Keratinocyte (primary cell): ENCODE results near the gene TOM1L2. TPM values are rescaled to one million over a fixed set of nuclear protein-coding genes. Genes with fewer than 3 reads are reported as not detected.

ENCODE experiments used
- DNase-seq: peaks from one replicate; pipeline ENCODE4 v3.0.0-alpha.2; 2011; ENCODE audit warnings: low read depth, missing footprints, low spot score
- FAIRE-seq: peaks from 2 replicates; lab custom pipeline; 2011; peaks lifted over from hg19 to GRCh38; lab: Jason Lieb, UNC
- H2AFZ ChIP-seq: 2 replicates; pipeline ENCODE4 v1.6.0; 2012; ENCODE audit warnings: low read length, control low read depth, inconsistent platforms; ENCODE audit not compliant: control insufficient read depth
- H3K27ac ChIP-seq: 2 replicates; pipeline ENCODE4 v1.5.1; 2011; ENCODE audit warnings: low read length; ENCODE audit not compliant: control insufficient read depth, insufficient read depth
- H3K27me3 ChIP-seq: 3 replicates; pipeline ENCODE4 v1.6.0; 2011; ENCODE audit warnings: low read length; ENCODE audit not compliant: control insufficient read depth, insufficient read depth; ENCODE audit errors: extremely low read depth
- H3K36me3 ChIP-seq, 2 experiments: 2 replicates in 1 of 2; 3 replicates in 1 of 2; pipeline ENCODE4 v1.5.1; 2011; ENCODE audit warnings: low read length in 2 of 2, mild to moderate bottlenecking in 1 of 2; ENCODE audit not compliant: control insufficient read depth in 2 of 2, insufficient read depth in 2 of 2; ENCODE audit errors: extremely low read depth in 1 of 2
- H3K4me1 ChIP-seq: 3 replicates; pipeline ENCODE4 v1.5.1; 2011; ENCODE audit warnings: low read length; ENCODE audit not compliant: control insufficient read depth, insufficient read depth; ENCODE audit errors: extremely low read depth
- H3K4me2 ChIP-seq: 3 replicates; pipeline ENCODE4 v1.6.0; 2011; ENCODE audit warnings: low read depth, low read length; ENCODE audit not compliant: control insufficient read depth, insufficient read depth; ENCODE audit errors: extremely low read depth
- H3K4me3 ChIP-seq, 3 experiments: fragments of 200-600 bp in 1 of 3; sonication (generic) in 1 of 3; 2 replicates in 2 of 3; 3 replicates in 1 of 3; pipeline ENCODE4 v1.5.1; 2011 to 2016; ENCODE audit warnings: low read length in 3 of 3, mild to moderate bottlenecking in 3 of 3, control low read depth in 2 of 3, inconsistent platforms in 1 of 3, low read depth in 1 of 3, mixed read lengths in 1 of 3, mixed run types in 1 of 3, moderate library complexity in 1 of 3; ENCODE audit not compliant: control insufficient read depth in 2 of 3, insufficient read depth in 2 of 3; ENCODE audit errors: extremely low read depth in 1 of 3
- H3K79me2 ChIP-seq: 2 replicates; pipeline ENCODE4 v1.6.0; 2012; ENCODE audit warnings: low read length; ENCODE audit not compliant: control insufficient read depth, insufficient read depth
- H3K9ac ChIP-seq: 3 replicates; pipeline ENCODE4 v1.6.0; 2011; ENCODE audit warnings: low read length; ENCODE audit not compliant: control insufficient read depth, insufficient read depth; ENCODE audit errors: extremely low read depth
- H3K9me1 ChIP-seq: 3 replicates; pipeline ENCODE4 v1.6.0; 2011; ENCODE audit warnings: low read length; ENCODE audit not compliant: control insufficient read depth, insufficient read depth; ENCODE audit errors: extremely low read depth
- H3K9me3 ChIP-seq: 2 replicates; pipeline ENCODE4 v1.5.1; 2012; ENCODE audit warnings: low read depth, low read length; ENCODE audit not compliant: control insufficient read depth
- H4K20me1 ChIP-seq: 3 replicates; pipeline ENCODE4 v1.6.0; 2011; ENCODE audit warnings: low read length; ENCODE audit not compliant: control insufficient read depth, insufficient read depth; ENCODE audit errors: extremely low read depth
- EZH2 ChIP-seq: IDR thresholded peaks from one replicate; pipeline ENCODE4 v1.6.1; 2012; ENCODE audit warnings: inconsistent platforms, mild to moderate bottlenecking, low read length, moderate library complexity
- dilution Hi-C: fragments of 300-500 bp; cut with MboI; formaldehyde crosslinking; loops from one replicate; pipeline ENCODE4 v1.7.0; 2020; ENCODE audit warnings: low sequenced_read_pairs; ENCODE audit not compliant: extremely low pct_ligation_motif_present
- polyA plus RNA-seq, 5 experiments: library from polyadenylated mRNA; depleted of rRNA in 3 of 5; stranded (reverse) in 3 of 5; stranded (forward) in 1 of 5; unstranded in 1 of 5; fragments of >200 nt; gene quantifications; 1 replicate in 1 of 5; 2 replicates in 3 of 5; 3 replicates in 1 of 5; pipeline versions ENCODE4 v1.2.1 to v1.2.3, GENCODE V29; 2011 to 2012; ENCODE audit warnings: missing spikeins in 2 of 5, low read depth in 1 of 5, low replicate concordance in 1 of 5
- TF ChIP-seq, protein P1 (sequence below), 3 experiments: IDR thresholded peaks in 1 of 3; conservative IDR thresholded peaks in 1 of 3; optimal IDR thresholded peaks in 1 of 3; 2 replicates in 2 of 3; 3 replicates in 1 of 3; pipeline versions ENCODE3 to v1.5.1; 2011; ENCODE audit warnings: low read length in 3 of 3, mild to moderate bottlenecking in 3 of 3, moderate library complexity in 2 of 3, control low read depth in 1 of 3, inconsistent platforms in 1 of 3; ENCODE audit not compliant: insufficient read depth in 2 of 3; ENCODE audit errors: extremely low read depth in 1 of 3

The TOM1L2 gene
- polyA plus RNA-seq, 1 donor (not counting 4 experiments of a cell fraction or from before 2014, with no cell fraction given): 36.3 TPM

DNA sequence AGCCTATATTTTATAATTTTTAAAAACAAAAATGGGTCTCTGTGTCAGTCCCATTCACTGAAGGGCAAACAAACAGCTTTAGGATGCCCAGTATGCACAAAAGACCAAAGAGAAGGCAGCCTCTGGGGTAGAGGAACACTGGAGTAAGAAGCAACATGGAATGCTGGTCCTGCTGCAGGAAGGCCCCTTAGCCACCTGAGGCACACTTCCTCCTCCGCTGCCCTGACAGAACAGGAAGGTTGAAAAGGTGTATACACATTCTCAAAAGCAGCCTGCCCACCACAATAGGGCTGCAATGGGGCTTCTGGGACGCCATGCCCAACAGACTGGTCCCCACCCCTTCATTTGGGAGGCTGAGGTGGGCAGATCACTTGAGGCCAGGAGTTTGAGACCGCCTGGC is 19.5 kb downstream of the TOM1L2 start:
- no peak overlapping the region for H3K9ac ChIP-seq
- H3K4me1 ChIP-seq: peaks cover 42% of the 10 kb centered on the region
- TF ChIP-seq, protein P1, sequence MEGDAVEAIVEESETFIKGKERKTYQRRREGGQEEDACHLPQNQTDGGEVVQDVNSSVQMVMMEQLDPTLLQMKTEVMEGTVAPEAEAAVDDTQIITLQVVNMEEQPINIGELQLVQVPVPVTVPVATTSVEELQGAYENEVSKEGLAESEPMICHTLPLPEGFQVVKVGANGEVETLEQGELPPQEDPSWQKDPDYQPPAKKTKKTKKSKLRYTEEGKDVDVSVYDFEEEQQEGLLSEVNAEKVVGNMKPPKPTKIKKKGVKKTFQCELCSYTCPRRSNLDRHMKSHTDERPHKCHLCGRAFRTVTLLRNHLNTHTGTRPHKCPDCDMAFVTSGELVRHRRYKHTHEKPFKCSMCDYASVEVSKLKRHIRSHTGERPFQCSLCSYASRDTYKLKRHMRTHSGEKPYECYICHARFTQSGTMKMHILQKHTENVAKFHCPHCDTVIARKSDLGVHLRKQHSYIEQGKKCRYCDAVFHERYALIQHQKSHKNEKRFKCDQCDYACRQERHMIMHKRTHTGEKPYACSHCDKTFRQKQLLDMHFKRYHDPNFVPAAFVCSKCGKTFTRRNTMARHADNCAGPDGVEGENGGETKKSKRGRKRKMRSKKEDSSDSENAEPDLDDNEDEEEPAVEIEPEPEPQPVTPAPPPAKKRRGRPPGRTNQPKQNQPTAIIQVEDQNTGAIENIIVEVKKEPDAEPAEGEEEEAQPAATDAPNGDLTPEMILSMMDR (optimal IDR thresholded peaks at IDR 0.05 in 1 of 3, IDR thresholded peaks at IDR 0.05 in 1 of 3, conservative IDR thresholded peaks at IDR 0.05 in 1 of 3; ENCODE audit: extremely low read depth in 1 of 3, insufficient read depth in 2 of 3, low read length in 3 of 3): peak in 1 of 3 experiments; percentile 13
- TF ChIP-seq EZH2: no peak
- no peak overlapping the region for H3K27ac ChIP-seq
- no peaks in the 10 kb centered on the region for H4K20me1 ChIP-seq
- no peak for FAIRE-seq
- peaks cover 66% of the 10 kb centered on the region for H3K79me2 ChIP-seq
- peaks cover 9 to 10% of the 10 kb centered on the region in 2 experiments for H3K36me3 ChIP-seq
- no peaks in the 10 kb centered on the region for H3K27me3 ChIP-seq
- dilution Hi-C loops: no loop called here
- no peak for DNase-seq
- no peak overlapping the region for H3K4me3 ChIP-seq
- H3K9me3 ChIP-seq: no peaks in the 10 kb centered on the region
- no peak overlapping the region for H3K4me2 ChIP-seq
- no peaks in the 10 kb centered on the region for H3K9me1 ChIP-seq
- H2AFZ ChIP-seq: no peak overlapping the region

DNA sequence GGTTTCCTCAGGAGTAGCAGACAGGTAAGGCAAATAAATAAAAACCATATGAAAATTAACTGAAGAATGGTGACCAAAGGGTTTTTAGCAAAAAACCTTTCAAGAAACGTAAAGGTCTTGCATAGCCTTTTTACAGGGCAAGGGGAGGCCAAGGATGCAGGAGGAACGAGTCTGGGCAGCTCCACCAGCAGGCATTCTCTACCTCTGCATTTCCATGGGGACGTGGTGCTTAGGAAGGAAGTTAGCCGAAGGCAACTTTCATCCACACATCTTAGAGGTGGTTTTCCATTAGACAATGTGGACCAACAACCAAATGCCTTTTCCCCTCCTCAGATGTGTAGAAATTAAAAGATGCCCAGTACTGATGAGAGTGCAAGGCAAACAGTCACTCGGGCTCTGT is 20.7 kb downstream of the TOM1L2 start:
- Histone ChIP-seq H3K4me1 (peaks cover 38% of the 10 kb centered on the region), H3K27me3 (no peaks in the 10 kb centered on the region), H2AFZ (no peak overlapping the region), H3K27ac (peak overlapping the region; percentile 47), H3K9me3 (no peaks in the 10 kb centered on the region), H3K4me2 (peak overlapping the region; percentile 47), H4K20me1 (no peaks in the 10 kb centered on the region), H3K9me1 (no peaks in the 10 kb centered on the region), H3K79me2 (peaks cover 67% of the 10 kb centered on the region), H3K9ac (no peak overlapping the region), H3K4me3 (no peak overlapping the region), H3K36me3 (peaks cover 9 to 10% of the 10 kb centered on the region in 2 experiments)
- DNase-seq (no peak), FAIRE-seq (peak; percentile 97)
- TF ChIP-seq, protein P1 (optimal IDR thresholded peaks at IDR 0.05 in 1 of 3, IDR thresholded peaks at IDR 0.05 in 1 of 3, conservative IDR thresholded peaks at IDR 0.05 in 1 of 3; ENCODE audit: extremely low read depth in 1 of 3, insufficient read depth in 2 of 3, low read length in 3 of 3): peak in 1 of 3 experiments; percentile 28
- TF ChIP-seq EZH2: no peak
- dilution Hi-C loops: no loop called here
